ENCODE data around the gene CERS3. TPM values are rescaled to one million over a fixed set of nuclear protein-coding genes. Genes with fewer than 3 reads are reported as not detected.

Gene CERS3
- total and polyA plus RNA-seq, 2 donors (not counting 1 experiment from before 2014, with no cell fraction given) = 0.12 to 0.34 TPM

DNA sequence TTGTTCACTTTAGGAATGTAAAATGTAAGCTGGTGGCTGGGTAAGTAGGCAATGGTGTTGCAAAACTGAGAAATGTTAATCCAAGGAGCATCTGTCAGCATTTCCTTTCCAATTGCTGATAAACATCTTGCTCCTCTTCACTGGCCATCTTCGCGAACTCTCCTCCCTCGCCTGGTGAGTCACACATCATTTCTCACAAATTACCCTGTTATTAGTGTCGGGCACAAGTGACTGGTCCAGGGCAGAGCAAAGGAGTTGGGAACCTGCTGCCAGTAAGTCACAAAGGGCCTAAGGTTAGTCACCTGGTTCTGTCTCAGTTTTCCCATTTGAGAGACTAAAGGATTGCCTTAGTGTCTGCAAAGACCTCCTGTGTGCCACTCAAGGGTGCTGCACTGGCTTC lies 13.0 kb downstream of the CERS3 start:
- Mint-ChIP-seq H3K4me1 (peaks cover 7% of the 10 kb centered on the region), H3K4me3 (no peak overlapping the region), H3K27me3 (peaks cover 15% of the 10 kb centered on the region), H3K9me3 (ENCODE audit: insufficient read depth) (no peaks in the 10 kb centered on the region), H3K27ac (no peak overlapping the region)
- Histone ChIP-seq H4K20me1 (ENCODE audit: control insufficient read depth, insufficient read depth, low read length, poor library complexity, severe bottlenecking) (no peaks in the 10 kb centered on the region), H2AFZ (ENCODE audit: insufficient read depth, low read depth, low read length, poor library complexity, severe bottlenecking) (no peak overlapping the region), H3K27ac (ENCODE audit: low read length in 2 of 2) (no peak overlapping the region), H3K4me1 (ENCODE audit: control insufficient read depth in 2 of 2, insufficient read depth in 2 of 2, low read length in 2 of 2) (peaks cover 9 to 10% of the 10 kb centered on the region in 2 donors), H3K4me2 (replicated peaks; ENCODE audit: low read depth, low read length, poor library complexity, severe bottlenecking) (no peak overlapping the region), H3K27me3 (replicated peaks in 1 of 4; ENCODE audit: control extremely low read depth in 1 of 4, control insufficient read depth in 3 of 4, insufficient read depth in 4 of 4, low read length in 3 of 4) (peaks cover 0 to 4% (median 0%) of the 10 kb centered on the region in 4 experiments), H3K79me2 (ENCODE audit: control insufficient read depth, insufficient read depth, low read length) (no peaks in the 10 kb centered on the region), H3K9ac (ENCODE audit: low read length) (no peak overlapping the region), H3K4me3 (ENCODE audit: control extremely low read depth in 1 of 5, extremely low read depth in 1 of 5, insufficient read depth in 1 of 5, low read depth in 2 of 5, low read length in 4 of 5) (no peak overlapping the region), H3K36me3 (replicated peaks in 1 of 2; ENCODE audit: control extremely low read depth in 1 of 2, control insufficient read depth in 1 of 2, extremely low read depth in 1 of 2, insufficient read depth in 2 of 2, low read length in 1 of 2) (no peaks in the 10 kb centered on the region), H3K9me3 (ENCODE audit: control extremely low read depth in 1 of 3, control insufficient read depth in 2 of 3, insufficient read depth in 1 of 3, low read length in 2 of 3) (no peaks in the 10 kb centered on the region)
- ChIA-PET CTCF (no interaction called here), POLR2A (no interaction called here)
- no peak for DNase-seq
- TF ChIP-seq, protein P1, sequence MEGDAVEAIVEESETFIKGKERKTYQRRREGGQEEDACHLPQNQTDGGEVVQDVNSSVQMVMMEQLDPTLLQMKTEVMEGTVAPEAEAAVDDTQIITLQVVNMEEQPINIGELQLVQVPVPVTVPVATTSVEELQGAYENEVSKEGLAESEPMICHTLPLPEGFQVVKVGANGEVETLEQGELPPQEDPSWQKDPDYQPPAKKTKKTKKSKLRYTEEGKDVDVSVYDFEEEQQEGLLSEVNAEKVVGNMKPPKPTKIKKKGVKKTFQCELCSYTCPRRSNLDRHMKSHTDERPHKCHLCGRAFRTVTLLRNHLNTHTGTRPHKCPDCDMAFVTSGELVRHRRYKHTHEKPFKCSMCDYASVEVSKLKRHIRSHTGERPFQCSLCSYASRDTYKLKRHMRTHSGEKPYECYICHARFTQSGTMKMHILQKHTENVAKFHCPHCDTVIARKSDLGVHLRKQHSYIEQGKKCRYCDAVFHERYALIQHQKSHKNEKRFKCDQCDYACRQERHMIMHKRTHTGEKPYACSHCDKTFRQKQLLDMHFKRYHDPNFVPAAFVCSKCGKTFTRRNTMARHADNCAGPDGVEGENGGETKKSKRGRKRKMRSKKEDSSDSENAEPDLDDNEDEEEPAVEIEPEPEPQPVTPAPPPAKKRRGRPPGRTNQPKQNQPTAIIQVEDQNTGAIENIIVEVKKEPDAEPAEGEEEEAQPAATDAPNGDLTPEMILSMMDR (IDR thresholded peaks at IDR 0.05) = no peak
- TF ChIP-seq EZH2 (IDR thresholded peaks at IDR 0.05; ENCODE audit: borderline replicate concordance, insufficient read depth, low read depth, low read length, poor library complexity, severe bottlenecking) = no peak
- intact Hi-C loops (cut with micrococcal nuclease) = no loop called here
- WGBS (ENCODE audit: insufficient coverage) = 100% methylated on average over 1 of the region's 4 CpGs
- ATAC-seq (ENCODE audit: low read depth) = no peak

DNA sequence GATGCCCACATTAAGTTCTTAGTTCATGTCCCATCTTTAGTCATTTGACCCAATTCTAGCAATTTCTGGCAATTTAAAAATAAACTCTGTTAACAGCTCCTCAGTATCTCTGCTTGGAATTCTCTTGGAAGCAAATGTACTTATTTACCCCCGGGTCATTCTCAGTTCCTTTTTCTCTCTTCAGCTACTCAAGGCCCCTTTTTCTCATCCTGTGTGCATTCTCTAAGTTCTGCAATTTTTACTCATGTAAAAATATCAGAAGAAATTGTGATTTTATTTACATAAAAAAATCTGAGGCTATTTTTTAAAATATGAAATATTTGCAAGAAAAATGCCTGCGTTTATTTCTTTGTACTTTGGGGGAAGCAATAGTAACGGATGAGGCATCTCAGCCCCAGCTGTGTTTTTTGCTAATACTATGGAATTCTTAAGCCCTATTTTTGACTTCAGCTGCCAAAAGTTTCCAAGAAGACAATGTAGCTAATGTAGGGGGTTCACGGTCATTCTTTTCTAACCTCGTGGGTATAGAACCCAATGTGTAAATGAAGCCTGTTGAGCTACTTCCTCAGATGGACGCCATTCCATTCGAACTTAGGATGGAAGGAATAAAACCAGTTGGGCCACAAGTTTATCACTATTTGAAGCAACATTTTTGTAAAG lies 20.0 kb downstream of the CERS3 start:
- WGBS (ENCODE audit: insufficient coverage) = 86% methylated on average over 3 of the region's 7 CpGs
- Histone ChIP-seq H3K36me3 (replicated peaks in 1 of 2; ENCODE audit: control extremely low read depth in 1 of 2, control insufficient read depth in 1 of 2, extremely low read depth in 1 of 2, insufficient read depth in 2 of 2, low read length in 1 of 2) (no peaks in the 10 kb centered on the region), H3K4me3 (ENCODE audit: control extremely low read depth in 1 of 5, extremely low read depth in 1 of 5, insufficient read depth in 1 of 5, low read depth in 2 of 5, low read length in 4 of 5) (no peak overlapping the region), H3K27me3 (replicated peaks in 1 of 4; ENCODE audit: control extremely low read depth in 1 of 4, control insufficient read depth in 3 of 4, insufficient read depth in 4 of 4, low read length in 3 of 4) (no peaks in the 10 kb centered on the region), H4K20me1 (ENCODE audit: control insufficient read depth, insufficient read depth, low read length, poor library complexity, severe bottlenecking) (no peaks in the 10 kb centered on the region), H3K9me3 (ENCODE audit: control extremely low read depth in 1 of 3, control insufficient read depth in 2 of 3, insufficient read depth in 1 of 3, low read length in 2 of 3) (no peaks in the 10 kb centered on the region), H2AFZ (ENCODE audit: insufficient read depth, low read depth, low read length, poor library complexity, severe bottlenecking) (no peak overlapping the region), H3K4me2 (replicated peaks; ENCODE audit: low read depth, low read length, poor library complexity, severe bottlenecking) (no peak overlapping the region), H3K79me2 (ENCODE audit: control insufficient read depth, insufficient read depth, low read length) (no peaks in the 10 kb centered on the region), H3K9ac (ENCODE audit: low read length) (no peak overlapping the region), H3K4me1 (ENCODE audit: control insufficient read depth in 2 of 2, insufficient read depth in 2 of 2, low read length in 2 of 2) (no peaks in the 10 kb centered on the region), H3K27ac (ENCODE audit: low read length in 2 of 2) (no peak overlapping the region)
- ChIA-PET POLR2A (no interaction called here), CTCF (no interaction called here)
- no peak for ATAC-seq (ENCODE audit: low read depth)
- DNase-seq = no peak
- H3K9me3 Mint-ChIP-seq (ENCODE audit: insufficient read depth) = no peaks in the 10 kb centered on the region
- no peak overlapping the region for H3K4me3 Mint-ChIP-seq
- H3K27ac Mint-ChIP-seq = no peak overlapping the region
- intact Hi-C loops (cut with micrococcal nuclease) = no loop called here
- H3K4me1 Mint-ChIP-seq = no peaks in the 10 kb centered on the region
- H3K27me3 Mint-ChIP-seq = peaks cover 25% of the 10 kb centered on the region
- TF ChIP-seq EZH2 (IDR thresholded peaks at IDR 0.05; ENCODE audit: borderline replicate concordance, insufficient read depth, low read depth, low read length, poor library complexity, severe bottlenecking) = no peak
- TF ChIP-seq, protein P1 (IDR thresholded peaks at IDR 0.05) = no peak
